ENCODE results near the gene LBH. TPM values are rescaled to one million over a fixed set of nuclear protein-coding genes. Genes with fewer than 3 reads are reported as not detected.

Gene LBH
- total RNA-seq, 2 experiments from 2014 or later, result 3.0 to 3.7 TPM

- intact Hi-C loops (cut with micrococcal nuclease; ENCODE audit: unreplicated experiment), result no loop called here
- Histone ChIP-seq H3K27ac (ENCODE audit: low read depth, low read length, poor library complexity, severe bottlenecking) (no peak overlapping the region), H3K4me1 (ENCODE audit: insufficient read depth, low read length, poor library complexity, severe bottlenecking) (no peaks in the 10 kb centered on the region), H3K4me2 (ENCODE audit: low read length) (no peak overlapping the region), H3K36me3 (ENCODE audit: insufficient read depth, low read length) (no peaks in the 10 kb centered on the region), H4K20me1 (ENCODE audit: insufficient read depth, low read length) (no peaks in the 10 kb centered on the region), H3K9me3 (ENCODE audit: low read length) (no peaks in the 10 kb centered on the region), H3K79me2 (ENCODE audit: insufficient read depth, low read depth, low read length) (no peaks in the 10 kb centered on the region), H2AFZ (ENCODE audit: low read length) (no peak overlapping the region), H3K4me3 (ENCODE audit: low read depth, low read length, poor library complexity, severe bottlenecking) (no peak overlapping the region), H3K9me2 (ENCODE audit: insufficient read depth, low read length) (no peaks in the 10 kb centered on the region)
- DNase-seq (ENCODE audit: low spot score), result no peak
- BruUV-seq (replicated peaks), result no TSS peak
- ChIA-PET POLR2A (no interaction called here), CTCF (ENCODE audit: unreplicated experiment) (no interaction called here)
- no peak for TF ChIP-seq EZH2phosphoT487 (IDR thresholded peaks at IDR 0.05; ENCODE audit: borderline replicate concordance, low read depth, low read length)
- TF ChIP-seq CTCF (conservative IDR thresholded peaks at IDR 0.05; ENCODE audit: low read length), result no peak
These were observed 40.2 kb upstream of the LBH start for GRCh38 chr2:30191107-30191506.

DNA sequence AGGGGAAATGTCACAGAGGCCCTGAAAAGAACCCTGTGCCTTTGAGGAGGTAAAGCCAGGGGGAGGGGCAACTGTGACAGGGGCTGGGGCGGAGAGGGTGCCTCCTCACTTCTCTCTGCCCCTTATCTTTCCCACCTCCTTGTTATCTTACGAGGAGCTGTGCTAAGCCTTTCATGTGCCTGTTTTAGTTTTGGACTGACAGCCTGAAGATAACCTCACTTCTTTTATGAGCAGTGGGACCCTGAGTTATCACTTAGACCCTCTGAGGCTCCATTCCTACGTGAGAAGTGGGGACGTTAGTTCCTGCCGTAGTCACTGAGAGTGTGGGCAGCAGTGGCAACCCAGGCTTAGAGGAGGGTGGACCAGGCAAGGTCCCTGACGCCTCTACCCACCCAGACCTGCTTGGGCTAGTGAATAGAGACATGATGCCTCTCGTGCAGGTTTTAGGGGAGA lies 39.5 kb upstream of the LBH start:
- POLR2A ChIA-PET, result no interaction called here
- Histone ChIP-seq H3K9me3 (ENCODE audit: low read length) (no peaks in the 10 kb centered on the region), H3K27ac (ENCODE audit: low read depth, low read length, poor library complexity, severe bottlenecking) (no peak overlapping the region), H3K4me3 (ENCODE audit: low read depth, low read length, poor library complexity, severe bottlenecking) (no peak overlapping the region), H3K4me2 (ENCODE audit: low read length) (no peak overlapping the region), H3K4me1 (ENCODE audit: insufficient read depth, low read length, poor library complexity, severe bottlenecking) (no peaks in the 10 kb centered on the region), H3K79me2 (ENCODE audit: insufficient read depth, low read depth, low read length) (no peaks in the 10 kb centered on the region), H2AFZ (ENCODE audit: low read length) (no peak overlapping the region), H3K36me3 (ENCODE audit: insufficient read depth, low read length) (no peaks in the 10 kb centered on the region), H3K9me2 (ENCODE audit: insufficient read depth, low read length) (no peaks in the 10 kb centered on the region), H4K20me1 (ENCODE audit: insufficient read depth, low read length) (no peaks in the 10 kb centered on the region)
- BruUV-seq (replicated peaks), result no TSS peak
- CTCF ChIA-PET (ENCODE audit: unreplicated experiment), result no interaction called here
- no peak for DNase-seq (ENCODE audit: low spot score)
- TF ChIP-seq EZH2phosphoT487 (IDR thresholded peaks at IDR 0.05; ENCODE audit: borderline replicate concordance, low read depth, low read length), result no peak
- TF ChIP-seq CTCF (conservative IDR thresholded peaks at IDR 0.05; ENCODE audit: low read length), result no peak
- intact Hi-C loops (cut with micrococcal nuclease; ENCODE audit: unreplicated experiment), result no loop called here

DNA sequence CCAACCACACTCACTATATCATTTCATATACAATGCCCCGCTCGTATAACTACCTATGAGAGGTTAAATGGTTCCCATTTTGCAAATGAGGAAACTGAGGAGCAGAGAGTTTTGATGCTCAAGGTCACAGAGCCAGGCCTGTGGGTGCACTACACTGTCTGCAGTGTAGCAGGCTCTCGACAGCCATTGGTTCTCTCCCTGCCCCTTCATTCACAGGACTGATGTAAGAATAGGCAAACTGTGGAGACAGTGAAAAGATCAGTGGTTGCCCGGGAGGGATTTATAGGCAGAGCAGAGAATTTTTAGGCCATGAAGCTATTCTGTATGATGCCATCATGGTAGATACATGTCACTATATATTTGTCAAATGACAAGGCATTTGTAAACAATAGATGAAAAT lies 39.0 kb upstream of the LBH start:
- ChIA-PET CTCF (ENCODE audit: unreplicated experiment) (no interaction called here), POLR2A (interaction anchor here (0.7 kb wide), 1 partner anchor 64 kb away, joined by 3 read pairs; no protein-coding TSS in a partner anchor)
- TF ChIP-seq EZH2phosphoT487 (IDR thresholded peaks at IDR 0.05; ENCODE audit: borderline replicate concordance, low read depth, low read length), result no peak
- no peak for TF ChIP-seq CTCF (conservative IDR thresholded peaks at IDR 0.05; ENCODE audit: low read length)
- Histone ChIP-seq H3K79me2 (ENCODE audit: insufficient read depth, low read depth, low read length) (no peaks in the 10 kb centered on the region), H3K27ac (ENCODE audit: low read depth, low read length, poor library complexity, severe bottlenecking) (no peak overlapping the region), H3K36me3 (ENCODE audit: insufficient read depth, low read length) (no peaks in the 10 kb centered on the region), H3K9me3 (ENCODE audit: low read length) (no peaks in the 10 kb centered on the region), H4K20me1 (ENCODE audit: insufficient read depth, low read length) (no peaks in the 10 kb centered on the region), H3K4me3 (ENCODE audit: low read depth, low read length, poor library complexity, severe bottlenecking) (no peak overlapping the region), H2AFZ (ENCODE audit: low read length) (no peak overlapping the region), H3K4me1 (ENCODE audit: insufficient read depth, low read length, poor library complexity, severe bottlenecking) (no peaks in the 10 kb centered on the region), H3K9me2 (ENCODE audit: insufficient read depth, low read length) (no peaks in the 10 kb centered on the region), H3K4me2 (ENCODE audit: low read length) (no peak overlapping the region)
- BruUV-seq (replicated peaks), result no TSS peak
- intact Hi-C loops (cut with micrococcal nuclease; ENCODE audit: unreplicated experiment), result no loop called here
- DNase-seq (ENCODE audit: low spot score), result no peak

All from OCI-LY7 (cell line).